ENCODE measurements around the gene LCP1.

The LCP1 gene

DNA sequence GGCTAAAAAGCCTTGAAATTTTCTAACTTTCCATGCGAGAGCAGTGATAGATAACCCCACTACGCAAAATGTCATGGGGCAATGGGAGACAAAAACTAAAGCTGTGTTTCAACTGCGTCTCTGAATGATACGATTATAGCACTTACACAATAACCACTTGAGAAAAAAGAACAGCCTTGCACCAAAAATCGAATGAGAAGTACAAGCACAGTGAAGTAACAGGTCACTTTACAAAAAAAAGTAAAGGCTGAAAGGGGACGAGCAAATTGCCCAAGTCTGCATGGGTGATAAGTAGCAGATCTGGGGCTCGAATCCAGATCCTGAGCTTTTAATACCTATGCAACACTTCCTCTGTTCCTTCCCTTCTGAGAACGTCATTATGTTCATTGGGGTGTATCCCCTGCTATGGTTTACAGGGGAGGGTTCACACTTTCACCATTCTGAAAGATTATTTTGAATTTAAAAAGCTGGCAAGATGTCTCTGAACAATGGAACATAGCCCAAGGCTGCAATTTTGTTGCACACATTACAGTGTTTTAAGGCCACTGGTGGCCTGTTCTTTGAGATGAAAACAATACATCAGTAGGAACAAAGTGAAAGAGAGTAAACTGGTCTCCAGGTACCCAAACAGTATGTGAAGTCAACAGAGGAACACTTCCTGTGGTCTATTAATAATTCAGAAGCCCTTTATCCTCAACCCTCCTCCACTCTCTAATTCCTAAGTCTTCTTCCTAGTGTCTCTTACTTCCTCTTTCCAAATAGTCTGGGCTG lies 80.3 kb downstream of the LCP1 start:
- Mint-ChIP-seq H3K36me3 (no peaks in the 10 kb centered on the region), H3K4me1 (peaks cover 5% of the 10 kb centered on the region), H3K27ac (peak overlapping the region; percentile 45), H3K9me3 (peaks cover 2% of the 10 kb centered on the region), H3K27me3 (no peaks in the 10 kb centered on the region), H3K4me3 (no peak overlapping the region)
- ATAC-seq (ENCODE audit: low read depth) (no peak), DNase-seq (ENCODE audit: low spot score in 2 of 2) (no peak)

DNA sequence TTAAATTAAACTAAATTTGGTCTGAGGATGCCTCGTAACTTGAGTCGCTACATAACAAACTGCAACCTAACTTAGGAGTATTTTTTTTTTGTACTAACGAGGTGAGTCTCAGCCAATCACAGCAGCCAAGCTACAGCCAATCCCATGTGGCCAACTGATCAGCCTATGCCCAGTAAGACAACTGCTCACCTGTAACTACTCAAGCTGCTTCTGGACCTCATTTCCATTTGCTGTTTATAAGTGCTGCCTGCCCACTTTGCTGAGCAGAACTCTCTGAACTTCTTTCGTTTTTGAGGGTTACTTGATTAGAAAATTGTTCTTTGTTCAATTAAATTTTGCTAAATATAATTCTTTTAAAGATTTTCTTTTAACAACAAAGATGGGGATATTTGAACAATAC lies 81.0 kb downstream of the LCP1 start:
- ATAC-seq (ENCODE audit: low read depth) (no peak), DNase-seq (ENCODE audit: low spot score in 2 of 2) (no peak)
- H3K4me3 Mint-ChIP-seq: no peak overlapping the region
- H3K4me1 Mint-ChIP-seq: peaks cover 5% of the 10 kb centered on the region
- no peaks in the 10 kb centered on the region for H3K36me3 Mint-ChIP-seq
- no peak overlapping the region for H3K27ac Mint-ChIP-seq
- H3K27me3 Mint-ChIP-seq: peaks cover 3% of the 10 kb centered on the region
- peaks cover 3% of the 10 kb centered on the region for H3K9me3 Mint-ChIP-seq

DNA sequence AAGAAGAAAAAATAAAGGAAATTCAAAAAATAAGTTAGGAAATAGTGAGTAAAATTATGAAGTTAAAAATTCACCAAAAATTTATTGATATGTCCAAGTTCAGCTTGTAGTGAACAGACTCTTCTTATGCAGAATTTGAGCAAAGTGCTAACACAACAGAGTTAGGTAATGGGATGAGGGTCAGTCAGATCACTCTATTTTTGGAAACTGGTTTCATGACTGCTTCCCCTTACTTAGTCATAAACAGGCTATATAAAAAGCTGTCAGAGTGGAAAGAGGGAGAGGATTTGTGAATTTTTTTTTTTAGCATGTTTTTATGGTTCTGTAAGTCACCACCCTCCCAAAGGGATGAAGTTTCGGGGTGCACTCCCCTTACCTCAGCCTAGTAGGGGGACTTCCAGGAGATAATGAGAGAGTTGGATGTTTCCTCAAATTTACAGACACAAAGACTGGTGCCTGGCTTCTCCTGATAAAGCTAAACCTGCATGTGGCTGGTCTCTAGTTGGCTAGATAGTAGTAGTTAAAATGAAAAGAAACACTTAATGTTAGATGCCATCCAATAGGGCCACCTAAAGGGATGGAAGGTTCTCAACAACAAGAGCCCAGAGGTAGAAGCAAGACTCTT lies 81.7 kb downstream of the LCP1 start:
- no peak overlapping the region for H3K27ac Mint-ChIP-seq
- no peak for DNase-seq (ENCODE audit: low spot score in 2 of 2)

DNA sequence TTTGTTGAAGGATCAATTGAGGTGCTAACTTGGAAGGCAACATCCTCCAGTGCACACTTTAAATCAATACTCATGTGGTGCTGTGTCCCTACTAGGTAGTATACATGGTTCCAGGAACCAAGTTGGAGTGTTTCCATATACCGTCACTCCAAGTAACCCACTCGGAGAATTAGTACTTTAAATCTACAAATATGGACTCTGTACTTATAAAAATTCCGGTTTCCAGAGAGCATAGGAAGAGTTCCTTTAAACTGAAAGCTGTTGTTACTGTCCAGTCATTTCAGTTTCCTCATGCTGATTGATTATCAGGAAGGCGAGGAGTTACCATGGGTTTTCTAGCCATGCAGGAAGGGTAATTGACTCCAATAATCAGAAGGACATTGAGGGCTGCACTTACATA lies 84.3 kb downstream of the LCP1 start:
- peaks cover 2% of the 10 kb centered on the region for H3K9me3 Mint-ChIP-seq
- no peaks in the 10 kb centered on the region for H3K36me3 Mint-ChIP-seq
- peaks cover 7% of the 10 kb centered on the region for H3K27me3 Mint-ChIP-seq
- H3K4me1 Mint-ChIP-seq: peaks cover 5% of the 10 kb centered on the region
- no peak overlapping the region for H3K27ac Mint-ChIP-seq
- ATAC-seq (ENCODE audit: low read depth) (no peak), DNase-seq (ENCODE audit: low spot score in 2 of 2) (no peak)
- no peak overlapping the region for H3K4me3 Mint-ChIP-seq

More for the DNA sequence above, 81.7 kb downstream of the LCP1 start:
- Mint-ChIP-seq H3K4me3 (no peak overlapping the region), H3K9me3 (peaks cover 3% of the 10 kb centered on the region), H3K4me1 (peaks cover 5% of the 10 kb centered on the region), H3K36me3 (no peaks in the 10 kb centered on the region), H3K27me3 (peaks cover 3% of the 10 kb centered on the region)
- no peak for ATAC-seq (ENCODE audit: low read depth)

DNA sequence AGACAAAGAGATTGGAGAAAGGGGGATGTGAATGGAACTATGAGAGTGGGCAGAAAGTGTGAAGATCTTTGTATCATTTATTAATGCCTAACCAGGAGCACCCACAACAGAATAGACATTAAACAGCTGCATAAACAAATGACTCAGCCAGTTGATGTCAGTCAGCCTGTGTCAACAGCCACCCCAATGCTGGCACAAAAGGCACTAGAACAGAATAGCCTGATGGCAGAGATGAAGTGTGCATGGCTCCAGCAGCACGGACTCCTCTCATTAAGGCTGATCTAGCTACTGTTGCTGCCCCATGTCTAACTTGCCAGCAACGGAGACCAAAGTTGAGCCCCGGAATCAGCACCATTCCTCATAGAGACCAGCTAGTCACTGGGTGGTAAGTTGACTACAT lies 85.0 kb downstream of the LCP1 start:
- Mint-ChIP-seq H3K27me3 (peaks cover 12% of the 10 kb centered on the region), H3K4me3 (no peak overlapping the region), H3K36me3 (no peaks in the 10 kb centered on the region), H3K27ac (no peak overlapping the region), H3K4me1 (peaks cover 4% of the 10 kb centered on the region), H3K9me3 (peaks cover 2% of the 10 kb centered on the region)
- DNase-seq (ENCODE audit: low spot score in 2 of 2) (no peak), ATAC-seq (ENCODE audit: low read depth) (no peak)

DNA sequence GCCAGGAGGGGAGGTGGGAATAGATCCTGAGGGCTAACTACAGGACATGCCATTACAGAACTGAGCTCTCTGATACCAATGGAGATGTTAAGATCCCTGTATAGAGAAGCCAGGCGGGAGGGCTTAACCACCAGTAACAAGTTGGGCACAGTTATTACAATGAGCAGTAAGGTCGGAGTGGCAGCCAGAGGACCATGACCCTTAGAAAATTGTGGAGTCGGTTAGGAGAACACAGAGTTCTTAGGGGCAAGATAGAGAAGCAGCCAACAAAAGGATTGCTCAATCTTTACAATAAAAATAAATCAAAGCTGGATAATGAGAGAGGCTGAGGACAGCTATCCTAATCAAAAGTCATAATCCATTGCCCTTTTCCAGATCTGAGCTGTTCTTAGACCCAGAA lies 87.5 kb downstream of the LCP1 start:
- no peak for ATAC-seq (ENCODE audit: low read depth)
- Mint-ChIP-seq H3K36me3 (no peaks in the 10 kb centered on the region), H3K27me3 (peaks cover 12% of the 10 kb centered on the region), H3K9me3 (peaks cover 2% of the 10 kb centered on the region), H3K4me3 (no peak overlapping the region), H3K27ac (no peak overlapping the region), H3K4me1 (no peaks in the 10 kb centered on the region)
- no peak for DNase-seq (ENCODE audit: low spot score in 2 of 2)

DNA sequence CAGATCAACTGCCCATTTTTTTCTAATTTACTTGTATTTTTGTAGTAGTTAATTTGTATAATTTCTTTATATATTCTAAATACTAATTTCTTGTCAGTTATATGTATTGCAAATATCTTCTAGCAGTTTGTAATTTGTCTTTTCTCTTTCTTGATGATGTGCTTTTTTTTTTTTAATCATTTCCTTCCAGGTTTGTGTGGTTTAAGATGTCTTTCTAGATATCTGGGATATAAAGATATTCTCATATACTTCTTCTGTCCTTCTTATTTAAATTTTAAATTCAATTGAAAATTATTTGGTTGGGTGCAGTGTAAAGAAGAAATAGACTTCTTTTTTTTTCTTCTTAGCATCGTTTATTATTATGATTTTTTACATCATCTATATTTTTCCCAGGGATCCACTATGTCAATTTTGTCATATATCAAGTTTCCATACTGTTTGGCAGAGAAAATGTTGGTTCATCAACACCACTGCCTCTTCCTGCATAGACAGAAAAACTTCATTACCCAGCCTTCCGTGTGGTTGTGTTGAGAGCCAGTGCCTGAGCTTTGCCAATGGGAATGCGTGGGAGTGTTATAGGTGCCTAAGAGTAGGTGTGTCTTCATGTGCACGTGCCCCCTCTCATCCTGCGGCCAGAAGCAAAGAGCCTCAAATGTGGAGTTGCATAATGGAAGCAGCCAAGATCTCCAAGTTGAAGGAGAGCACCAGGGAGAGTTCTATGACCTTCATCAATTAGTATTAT lies 93.0 kb downstream of the LCP1 start:
- no peaks in the 10 kb centered on the region for H3K9me3 Mint-ChIP-seq

DNA sequence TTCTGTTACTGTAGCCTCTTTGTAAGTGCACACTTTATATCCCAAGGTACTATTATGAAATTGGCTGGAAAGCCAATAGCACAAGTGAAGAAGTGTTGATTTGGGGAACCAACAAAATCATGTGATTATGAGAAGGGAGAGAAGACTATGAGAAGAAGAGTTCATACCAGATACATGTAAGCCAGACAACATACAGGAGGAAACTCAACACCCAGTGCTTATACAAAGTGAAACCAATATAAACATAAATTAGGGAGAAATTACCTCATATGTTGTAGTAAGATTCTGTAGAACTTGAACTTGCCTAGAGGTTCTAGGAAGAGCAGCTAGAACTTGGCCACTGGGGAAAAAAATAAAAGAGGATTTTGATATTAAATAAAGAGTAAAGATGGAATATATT lies 94.5 kb downstream of the LCP1 start:
- no peak overlapping the region for H3K4me3 Mint-ChIP-seq
- H3K27ac Mint-ChIP-seq: no peak overlapping the region
- H3K36me3 Mint-ChIP-seq: no peaks in the 10 kb centered on the region
- ATAC-seq (ENCODE audit: low read depth) (no peak), DNase-seq (ENCODE audit: low spot score in 2 of 2) (no peak)
- no peaks in the 10 kb centered on the region for H3K9me3 Mint-ChIP-seq
- no peaks in the 10 kb centered on the region for H3K4me1 Mint-ChIP-seq
- peaks cover 3% of the 10 kb centered on the region for H3K27me3 Mint-ChIP-seq

More for the DNA sequence above, 93.0 kb downstream of the LCP1 start:
- DNase-seq (ENCODE audit: low spot score in 2 of 2): no peak
- no peaks in the 10 kb centered on the region for H3K36me3 Mint-ChIP-seq
- no peak overlapping the region for H3K27ac Mint-ChIP-seq
- H3K4me1 Mint-ChIP-seq: no peaks in the 10 kb centered on the region
- no peak overlapping the region for H3K4me3 Mint-ChIP-seq
- H3K27me3 Mint-ChIP-seq: peaks cover 5% of the 10 kb centered on the region
- no peak for ATAC-seq (ENCODE audit: low read depth)

DNA sequence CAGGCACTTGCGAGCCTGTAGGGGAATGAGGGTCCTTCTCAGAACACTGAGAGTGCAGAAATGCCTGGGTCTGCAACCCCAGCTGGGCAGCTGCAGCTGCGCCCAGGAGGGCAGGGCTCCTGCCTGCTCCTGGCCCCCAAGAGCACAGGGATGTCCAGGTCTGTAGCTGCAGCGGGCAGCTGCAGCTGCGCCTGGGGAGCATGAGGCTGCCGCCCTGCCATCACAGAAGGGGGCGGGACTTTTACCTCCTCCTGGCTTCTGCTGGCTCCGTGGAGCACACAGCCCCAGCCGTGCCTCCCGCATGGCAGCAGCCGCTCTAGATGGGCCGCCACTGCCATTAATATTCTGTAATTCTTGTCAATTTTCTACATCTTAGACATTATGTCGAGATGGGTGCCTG lies 95.0 kb downstream of the LCP1 start:
- Mint-ChIP-seq H3K27me3 (peaks cover under 1% of the 10 kb centered on the region), H3K4me1 (no peaks in the 10 kb centered on the region), H3K36me3 (no peaks in the 10 kb centered on the region), H3K4me3 (no peak overlapping the region), H3K9me3 (no peaks in the 10 kb centered on the region), H3K27ac (no peak overlapping the region)
- ATAC-seq (ENCODE audit: low read depth) (no peak), DNase-seq (ENCODE audit: low spot score in 2 of 2) (no peak)

DNA sequence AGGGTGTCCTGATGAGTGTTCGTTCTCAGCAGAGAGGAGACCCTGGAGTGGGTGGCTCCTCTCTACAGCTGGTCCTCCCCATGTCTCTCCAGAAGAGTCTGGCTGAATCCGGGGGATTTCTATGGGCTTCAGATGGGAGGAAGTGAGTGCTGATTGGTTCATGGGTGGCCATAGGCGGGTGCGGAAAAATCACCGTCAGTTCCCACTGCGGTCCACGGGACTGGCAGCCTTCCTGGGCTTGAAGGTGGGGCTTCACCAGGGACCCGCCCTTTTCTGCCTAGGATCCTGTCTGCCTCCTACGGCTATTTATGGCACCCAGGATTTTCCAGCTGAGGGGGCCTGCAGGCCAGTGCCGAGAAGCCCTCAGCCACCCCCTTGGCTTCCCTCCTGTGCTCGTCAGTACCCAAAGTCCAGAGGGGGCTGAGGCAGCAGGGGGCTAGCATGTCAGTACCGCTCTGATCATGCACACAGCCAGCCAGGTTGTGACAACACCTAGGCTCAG lies 95.5 kb downstream of the LCP1 start:
- H3K27me3 Mint-ChIP-seq: no peaks in the 10 kb centered on the region
- no peaks in the 10 kb centered on the region for H3K9me3 Mint-ChIP-seq
- no peaks in the 10 kb centered on the region for H3K36me3 Mint-ChIP-seq
- H3K27ac Mint-ChIP-seq: no peak overlapping the region
- H3K4me3 Mint-ChIP-seq: no peak overlapping the region
- ATAC-seq (ENCODE audit: low read depth): no peak
- DNase-seq (ENCODE audit: low spot score in 2 of 2): no peak
- H3K4me1 Mint-ChIP-seq: no peaks in the 10 kb centered on the region

DNA sequence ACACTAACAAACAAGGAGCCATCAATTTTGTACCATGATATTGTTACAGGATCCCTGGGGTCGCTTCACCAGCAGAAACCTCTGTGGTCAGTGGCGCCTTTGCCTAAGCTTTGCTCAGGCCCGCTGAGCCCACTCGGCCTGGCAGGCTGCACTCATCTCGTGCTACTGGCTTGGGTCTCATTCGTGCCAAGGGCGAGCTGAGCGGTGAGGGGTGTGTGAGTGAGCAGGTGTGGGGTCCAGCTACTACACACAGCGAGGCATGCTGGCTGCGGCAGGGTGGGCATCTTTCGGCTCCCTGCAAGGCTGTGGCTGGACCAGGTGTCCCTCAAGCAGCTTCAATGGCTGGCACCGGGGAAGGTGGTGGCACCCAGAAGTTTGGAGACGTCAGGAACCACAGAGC lies 96.2 kb downstream of the LCP1 start:
- H3K9me3 Mint-ChIP-seq: no peaks in the 10 kb centered on the region
- H3K27ac Mint-ChIP-seq: no peak overlapping the region
- H3K4me1 Mint-ChIP-seq: no peaks in the 10 kb centered on the region
- DNase-seq (ENCODE audit: low spot score in 2 of 2) (no peak), ATAC-seq (ENCODE audit: low read depth) (no peak)
- H3K27me3 Mint-ChIP-seq: no peaks in the 10 kb centered on the region
- no peak overlapping the region for H3K4me3 Mint-ChIP-seq
- H3K36me3 Mint-ChIP-seq: no peaks in the 10 kb centered on the region

DNA sequence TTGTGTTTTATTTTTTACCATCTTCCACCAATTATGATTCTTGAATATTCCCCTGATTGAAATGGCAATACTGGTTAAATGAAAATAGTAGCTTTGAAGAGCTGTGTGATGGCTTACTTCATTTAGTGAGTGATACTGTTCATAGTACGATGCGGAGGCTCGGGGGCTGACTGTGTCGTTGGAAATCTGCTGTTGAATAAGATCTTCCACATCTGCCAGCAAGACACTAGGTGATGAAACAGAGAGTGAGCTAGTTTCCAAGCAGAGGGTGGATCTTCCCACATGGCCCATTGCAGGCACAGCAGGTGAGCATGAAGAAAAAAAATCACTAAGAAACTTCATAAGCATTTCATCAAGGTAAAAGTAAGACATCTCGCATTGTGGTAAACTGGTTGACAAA lies 99.7 kb downstream of the LCP1 start:
- Mint-ChIP-seq H3K9me3 (peaks cover 3% of the 10 kb centered on the region), H3K27me3 (no peaks in the 10 kb centered on the region), H3K4me3 (no peak overlapping the region), H3K27ac (no peak overlapping the region), H3K36me3 (no peaks in the 10 kb centered on the region), H3K4me1 (no peaks in the 10 kb centered on the region)
- no peak for ATAC-seq (ENCODE audit: low read depth)
- no peak for DNase-seq (ENCODE audit: low spot score in 2 of 2)

DNA sequence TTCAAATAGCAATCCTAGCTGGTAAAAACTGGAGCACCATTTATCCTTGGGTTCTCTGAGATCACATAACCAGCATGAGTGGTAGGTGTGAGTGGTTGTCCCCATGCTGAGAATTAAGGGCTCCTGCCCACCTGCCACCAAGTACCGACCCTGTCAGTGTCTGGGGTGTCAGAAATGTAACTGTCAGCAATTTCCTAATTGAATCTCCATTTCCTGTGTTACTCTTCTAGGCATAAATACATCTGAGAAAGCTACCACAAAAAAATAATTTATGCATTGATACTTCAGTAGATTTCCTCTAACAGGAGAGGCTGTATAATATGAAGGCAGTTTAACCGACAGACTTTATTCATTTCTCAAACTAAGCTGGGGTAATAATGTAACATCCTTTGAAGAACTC lies 102.2 kb downstream of the LCP1 start:
- Mint-ChIP-seq H3K4me1 (no peaks in the 10 kb centered on the region), H3K27me3 (no peaks in the 10 kb centered on the region), H3K36me3 (no peaks in the 10 kb centered on the region), H3K4me3 (no peak overlapping the region), H3K9me3 (peaks cover 5% of the 10 kb centered on the region), H3K27ac (no peak overlapping the region)
- DNase-seq (ENCODE audit: low spot score in 2 of 2) (no peak), ATAC-seq (ENCODE audit: low read depth) (no peak)

DNA sequence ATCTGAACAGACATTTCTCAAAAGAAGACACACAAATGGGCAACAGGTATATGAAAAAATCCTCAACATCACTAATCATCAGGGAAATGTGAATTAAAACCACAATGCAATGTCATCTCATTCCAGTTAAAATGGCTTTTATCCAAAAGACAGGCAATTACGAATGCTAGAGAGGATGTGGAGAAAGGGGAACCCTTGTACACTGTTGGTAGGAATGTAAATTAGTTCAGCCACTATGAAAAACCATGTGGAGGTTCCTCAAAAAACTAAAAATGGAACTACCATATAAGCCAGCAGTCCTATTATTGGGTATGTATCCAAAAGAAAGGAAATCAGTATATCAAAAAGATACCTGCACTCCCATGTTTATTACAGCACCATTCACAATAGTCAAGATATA lies 104.7 kb downstream of the LCP1 start:
- H3K4me3 Mint-ChIP-seq: no peak overlapping the region
- no peaks in the 10 kb centered on the region for H3K27me3 Mint-ChIP-seq
- no peak overlapping the region for H3K27ac Mint-ChIP-seq
- no peaks in the 10 kb centered on the region for H3K4me1 Mint-ChIP-seq
- peaks cover 5% of the 10 kb centered on the region for H3K9me3 Mint-ChIP-seq
- no peaks in the 10 kb centered on the region for H3K36me3 Mint-ChIP-seq
- no peak for ATAC-seq (ENCODE audit: low read depth)
- no peak for DNase-seq (ENCODE audit: low spot score in 2 of 2)

Data from memory B cell (primary cell).